HG02798 (cell line): ENCODE data around the gene PAIP1.
"Not testable (repeated sequence)": the region's sequence is repeated elsewhere in the genome, so short reads cannot be mapped to it uniquely, and the experiment has no call there.

Source experiments
- ATAC-seq: cut with Tn5 transposase; IDR thresholded peaks from one replicate; pipeline ENCODE4 v1.9.1; 2021; ENCODE audit warnings: mild to moderate bottlenecking; ENCODE audit not compliant: unreplicated experiment, poor library complexity

The PAIP1 gene

GRCh38 chr5:43556857-43557542 is at the start of gene PAIP1:
Gene PAIP1 (minus strand): TSS chr5:43557077. CDS start chr5:43556846, 231 bp downstream.
- peak; percentile 83 for ATAC-seq

DNA sequence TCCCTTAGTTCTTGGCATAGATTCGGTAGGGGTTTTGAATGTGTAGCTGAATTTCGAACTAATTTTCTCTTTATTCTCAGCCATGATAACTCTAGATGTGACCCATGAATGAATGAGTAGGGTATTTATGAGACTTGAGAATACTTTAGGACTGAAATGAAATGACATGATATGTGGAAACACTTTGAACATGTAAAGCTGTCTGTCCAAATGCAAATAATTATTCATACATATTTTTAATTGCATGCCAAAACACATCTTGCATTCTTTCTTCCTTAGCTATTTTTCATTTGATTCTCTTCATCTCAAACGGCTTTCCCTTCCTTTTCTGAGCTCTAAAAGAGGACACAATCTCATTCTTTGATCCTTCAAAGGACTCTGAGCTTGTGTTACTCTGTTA is 49.5 kb upstream of the PAIP1 start:
- ATAC-seq, result no peak

DNA sequence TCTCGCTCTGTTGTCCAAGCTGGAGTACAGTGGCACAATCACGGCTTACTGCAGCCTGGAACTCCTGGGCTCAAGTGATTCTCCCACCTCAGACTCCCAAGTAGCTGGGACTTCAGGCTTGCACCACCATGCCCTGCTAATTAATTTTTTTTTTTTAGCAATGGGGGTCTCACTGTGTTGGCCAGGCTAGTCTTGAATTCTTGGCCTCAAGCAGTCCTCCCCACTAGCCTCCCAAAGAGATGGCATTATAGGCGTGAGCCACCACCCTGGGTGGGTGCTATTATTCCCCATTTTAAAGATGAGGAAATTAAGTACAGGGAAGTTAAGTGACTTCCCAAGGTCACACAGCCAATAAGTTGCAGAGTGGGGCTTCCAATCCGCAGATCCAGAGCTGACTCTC is 47.8 kb upstream of the PAIP1 start:
- no peak for ATAC-seq

DNA sequence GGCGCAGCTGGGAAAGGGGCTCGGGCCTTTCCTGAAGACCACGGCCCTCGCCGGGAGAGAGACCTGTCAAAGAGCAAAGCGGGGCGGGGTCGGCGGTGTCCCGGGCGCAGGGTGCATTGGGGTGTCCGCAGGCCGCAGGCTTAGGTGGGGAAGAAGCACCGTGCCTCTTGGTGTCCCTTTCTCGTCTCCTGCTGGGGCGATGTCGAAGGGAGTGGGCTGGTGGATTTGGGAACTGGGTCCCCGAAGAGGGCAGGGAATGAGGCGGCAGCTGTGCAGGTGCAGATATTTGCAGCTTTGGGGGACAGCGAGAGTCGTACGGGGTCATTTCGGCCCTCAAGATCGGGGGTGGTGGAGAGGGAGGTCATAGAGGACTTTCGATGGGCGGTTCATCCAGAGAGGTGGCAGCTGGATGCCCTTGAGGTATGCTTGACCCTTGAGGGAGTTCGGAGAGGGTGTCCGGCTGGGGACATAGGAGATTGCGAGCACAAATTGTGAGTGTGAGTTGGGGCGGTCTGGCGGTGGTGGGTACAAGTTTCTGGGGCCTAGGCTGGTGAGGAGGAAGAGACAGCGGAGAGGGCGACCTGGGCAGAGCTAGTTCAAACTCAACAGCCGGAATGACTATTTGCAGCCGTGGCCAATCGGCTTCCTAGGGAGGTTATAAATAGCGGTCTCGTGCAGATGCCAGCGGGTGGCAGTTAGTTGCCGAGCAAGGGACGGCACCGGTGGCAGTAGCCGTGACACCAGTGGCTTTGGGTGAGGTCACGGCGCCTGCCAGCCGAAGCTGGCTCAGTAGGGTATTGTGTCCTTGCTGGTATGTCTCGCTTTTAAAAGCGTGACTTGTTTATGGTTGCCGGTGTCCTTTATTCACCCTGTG is 46.7 kb upstream of the PAIP1 start:
- ATAC-seq, result peak; percentile 41

DNA sequence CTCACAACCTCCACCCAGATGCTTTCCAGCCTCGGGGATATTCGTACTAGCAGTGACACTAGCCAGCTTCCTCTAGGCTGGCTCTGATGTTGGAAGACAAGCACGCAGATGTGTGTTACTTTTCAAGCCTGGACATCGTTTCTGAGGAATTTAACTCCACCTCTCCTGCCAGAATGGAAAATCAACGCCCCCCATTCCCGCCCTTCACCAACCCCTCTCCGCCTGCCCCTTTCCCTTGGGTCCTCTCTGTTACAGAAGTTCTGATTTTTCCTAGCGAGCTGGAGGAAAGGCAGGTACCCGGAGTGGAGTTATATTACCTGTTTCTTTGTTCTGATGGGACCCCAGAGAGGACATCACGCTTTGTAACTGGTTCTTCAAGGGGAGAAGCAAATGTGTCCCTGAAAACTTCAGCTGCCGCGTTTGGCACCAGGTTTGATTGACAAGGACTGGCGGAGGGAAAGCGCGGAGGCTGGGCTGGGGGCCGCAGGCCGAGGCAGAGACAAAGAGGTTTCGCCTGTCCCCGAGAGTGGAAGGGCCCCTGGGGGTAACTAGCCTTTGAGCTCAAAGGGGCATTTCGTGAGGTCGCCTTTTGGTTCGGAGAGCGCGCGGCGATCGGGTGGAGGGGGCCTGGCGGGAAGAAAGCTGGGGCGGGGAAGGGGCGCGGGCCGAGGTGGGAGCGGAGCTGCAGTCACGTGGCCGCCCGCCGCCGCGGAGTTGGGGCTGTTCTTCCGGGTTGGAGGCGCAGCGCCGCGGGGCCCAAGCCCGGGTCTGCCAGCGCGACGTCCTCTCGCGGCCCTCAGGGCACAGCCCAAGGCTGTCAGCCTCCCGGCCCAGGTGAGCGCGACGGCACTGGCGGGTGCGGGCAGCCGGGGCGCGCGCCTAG is 45.8 kb upstream of the PAIP1 start, which contains the start of gene NNT:
TSS of gene NNT (plus strand) at position 720 of the 883 bp plus-strand sequence. CDS start 6,016 bp downstream, outside the sequence.
- ATAC-seq, result peak; percentile 85

- peak; percentile 32 for ATAC-seq
Observed at GRCh38 chr5:43601454-43602260, 44.8 kb upstream of the PAIP1 start.

GRCh38 chr5:43598927-43599326 is 42.0 kb upstream of the PAIP1 start:
- ATAC-seq, result not testable (repeated sequence)

DNA sequence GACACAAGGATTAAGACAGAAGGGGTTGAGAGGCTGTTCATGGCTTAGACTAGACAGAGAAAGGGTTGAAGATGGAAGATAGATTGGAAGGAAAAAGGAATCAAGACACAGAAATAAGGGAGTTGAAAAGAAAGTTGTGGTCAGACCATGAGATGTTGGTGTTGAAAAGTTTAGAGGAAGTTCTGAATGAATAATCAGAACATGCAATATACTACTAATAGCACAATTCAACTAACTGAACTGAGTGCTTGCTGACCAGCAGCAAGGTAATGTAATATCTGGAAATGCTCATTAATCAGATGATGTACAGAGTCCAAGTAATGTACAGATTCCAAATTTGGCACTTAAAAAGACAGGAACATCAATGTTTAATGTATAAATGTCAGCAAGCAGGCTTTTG is 35.5 kb upstream of the PAIP1 start:
- no peak for ATAC-seq

- ATAC-seq, result no peak
Observed at GRCh38 chr5:43590700-43591099, 33.8 kb upstream of the PAIP1 start.

GRCh38 chr5:43589310-43589709 is 32.4 kb upstream of the PAIP1 start:
- ATAC-seq, result no peak

DNA sequence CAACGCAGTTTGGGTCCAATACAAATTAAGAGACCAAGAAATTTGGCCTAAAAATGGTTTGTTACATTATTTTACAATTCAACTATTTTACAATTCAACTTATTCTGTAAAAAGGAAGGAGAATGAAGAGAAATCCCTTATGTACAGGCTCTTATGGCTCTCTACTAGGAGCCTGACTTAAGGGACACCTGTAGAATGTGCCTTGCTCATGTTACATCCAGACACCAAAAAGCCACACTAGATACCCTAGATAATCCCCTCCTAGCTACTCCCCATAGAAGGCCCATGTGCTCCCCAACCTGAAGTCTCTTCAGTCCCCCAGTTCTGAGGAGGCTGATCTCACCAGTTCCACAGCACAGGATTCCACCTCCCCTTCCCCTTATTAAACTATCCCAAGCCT is 32.0 kb upstream of the PAIP1 start:
- no peak for ATAC-seq

DNA sequence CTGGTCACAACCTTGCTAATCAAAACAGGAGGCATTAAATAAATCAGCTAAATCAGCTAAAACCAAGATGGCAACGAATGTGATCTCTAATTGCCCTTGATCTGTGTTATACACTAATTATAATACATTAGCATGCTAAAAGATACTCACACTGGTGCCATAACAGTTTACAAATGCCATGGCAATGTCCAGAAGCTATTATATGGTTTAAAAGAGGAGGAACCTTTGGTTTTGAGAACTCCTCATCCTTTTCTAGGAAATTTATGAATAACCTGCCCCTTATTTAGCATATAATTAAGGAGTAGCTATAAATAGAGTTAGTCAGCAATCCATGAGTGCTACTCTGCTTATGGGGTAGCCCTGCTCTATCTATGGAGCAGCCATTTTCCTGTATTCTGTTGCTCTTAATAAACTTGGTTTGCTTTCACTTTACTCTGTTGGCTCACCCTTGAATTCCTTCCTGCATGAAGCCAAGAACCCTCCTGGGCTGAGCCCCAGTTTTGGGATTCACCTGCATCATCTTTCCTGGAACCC is 27.4 kb upstream of the PAIP1 start:
- ATAC-seq, result no peak

DNA sequence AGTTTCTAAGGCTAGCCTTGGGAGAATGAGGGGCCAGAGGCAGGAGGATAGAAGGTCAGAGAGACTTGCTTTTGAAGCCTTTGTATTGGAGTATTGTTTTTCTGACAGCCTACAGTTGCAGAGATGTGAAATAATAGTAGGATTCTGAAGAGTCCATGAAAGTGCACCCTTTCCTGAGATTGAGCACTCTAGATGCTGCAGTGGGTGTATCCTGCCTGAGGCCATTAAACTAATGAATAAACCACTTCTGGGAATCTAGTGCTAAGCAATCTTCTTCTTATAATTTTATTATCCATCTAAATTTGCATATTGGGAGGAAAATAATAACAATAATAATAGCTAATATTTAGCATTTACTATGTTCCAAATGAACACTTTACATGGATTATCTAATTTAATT is 26.8 kb upstream of the PAIP1 start:
- ATAC-seq, result no peak

DNA sequence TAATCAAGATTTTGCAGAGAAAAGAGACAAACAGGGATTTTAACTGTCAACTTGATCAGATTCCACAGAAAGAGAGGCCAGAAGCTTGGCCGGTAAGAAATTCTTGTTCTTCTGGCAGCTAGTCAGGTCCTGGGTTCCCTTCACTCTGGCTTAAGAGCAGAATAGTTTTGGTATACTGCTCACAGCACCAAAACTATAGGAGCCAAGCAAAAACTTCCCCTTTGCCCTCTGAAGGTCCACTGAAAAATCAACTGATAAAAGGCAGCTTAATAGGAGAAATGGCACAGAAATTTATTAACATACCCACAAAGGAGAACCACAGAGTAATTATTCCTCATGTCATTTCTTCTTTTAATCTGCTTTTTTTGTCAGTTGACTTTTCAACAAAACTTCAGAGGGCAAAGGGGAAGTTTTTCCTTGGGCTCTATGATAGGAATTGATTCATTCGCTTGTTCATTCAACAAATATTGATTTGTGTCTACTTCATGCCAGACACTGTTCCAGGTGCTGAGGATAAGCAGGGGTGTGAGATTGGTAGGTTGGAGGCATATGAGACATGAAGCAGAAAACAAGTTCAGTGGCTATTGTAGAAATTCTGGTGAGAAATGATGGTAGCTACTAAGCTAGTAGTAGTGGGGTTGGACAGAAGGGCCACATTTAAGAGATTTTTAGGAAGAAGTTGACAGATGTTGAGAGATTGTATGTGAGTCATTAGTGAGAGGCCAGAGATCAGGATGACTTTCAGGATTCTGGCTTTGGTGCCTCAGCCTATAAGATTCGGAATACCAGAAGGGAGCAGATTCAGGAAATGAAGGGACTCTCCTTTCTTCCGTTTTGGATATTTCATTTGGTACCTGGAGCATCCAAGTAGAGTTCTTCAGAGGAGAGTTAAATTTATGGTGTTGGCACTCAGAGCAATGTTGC is 25.5 kb upstream of the PAIP1 start:
- no peak for ATAC-seq

GRCh38 chr5:43581398-43581797 is 24.5 kb upstream of the PAIP1 start:
- no peak for ATAC-seq

DNA sequence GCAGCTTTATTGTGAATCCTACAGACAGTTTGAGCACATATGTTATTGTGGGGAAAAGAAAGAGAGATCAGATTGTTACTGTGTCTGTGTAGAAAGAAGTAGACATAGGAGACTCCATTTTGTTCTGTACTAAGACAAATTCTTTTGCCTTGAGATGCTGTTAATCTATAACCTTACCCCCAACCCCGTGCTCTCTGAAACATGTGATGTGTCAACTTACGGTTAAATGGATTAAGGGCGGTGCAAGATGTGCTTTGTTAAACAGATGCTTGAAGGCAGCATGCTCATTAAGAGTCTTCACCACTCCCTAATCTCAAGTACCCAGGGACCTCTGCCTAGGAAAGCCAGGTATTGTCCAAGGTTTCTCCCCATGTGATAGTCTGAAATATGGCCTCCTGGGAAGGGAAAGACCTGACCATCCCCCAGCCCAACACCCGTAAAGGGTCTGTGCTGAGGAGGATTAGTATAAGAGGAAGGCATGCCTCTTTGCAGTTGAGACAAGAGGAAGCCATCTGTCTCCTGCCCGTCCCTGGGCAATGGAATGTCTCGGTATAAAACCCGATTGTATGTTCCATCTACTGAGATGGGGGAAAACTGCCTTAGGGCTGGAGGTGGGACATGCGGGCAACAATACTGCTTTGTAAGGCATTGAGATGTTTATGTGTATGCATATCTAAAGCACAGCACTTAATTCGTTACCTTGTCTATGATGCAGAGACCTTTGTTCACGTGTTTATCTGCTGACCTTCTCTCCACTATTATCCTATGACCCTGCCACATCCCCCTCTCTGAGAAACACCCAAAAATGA is 23.7 kb upstream of the PAIP1 start:
- not testable (repeated sequence) for ATAC-seq

- no peak for ATAC-seq
Observed at GRCh38 chr5:43573058-43573457, 16.2 kb upstream of the PAIP1 start.

GRCh38 chr5:43572357-43572756 is 15.5 kb upstream of the PAIP1 start:
- ATAC-seq, result no peak
